ENCODE results near the gene PCDHA10. TPM values are rescaled to one million over a fixed set of nuclear protein-coding genes. Genes with fewer than 3 reads are reported as not detected.

PCDHA10 gene
- total RNA-seq, 2 experiments from 2014 or later = not detected

DNA sequence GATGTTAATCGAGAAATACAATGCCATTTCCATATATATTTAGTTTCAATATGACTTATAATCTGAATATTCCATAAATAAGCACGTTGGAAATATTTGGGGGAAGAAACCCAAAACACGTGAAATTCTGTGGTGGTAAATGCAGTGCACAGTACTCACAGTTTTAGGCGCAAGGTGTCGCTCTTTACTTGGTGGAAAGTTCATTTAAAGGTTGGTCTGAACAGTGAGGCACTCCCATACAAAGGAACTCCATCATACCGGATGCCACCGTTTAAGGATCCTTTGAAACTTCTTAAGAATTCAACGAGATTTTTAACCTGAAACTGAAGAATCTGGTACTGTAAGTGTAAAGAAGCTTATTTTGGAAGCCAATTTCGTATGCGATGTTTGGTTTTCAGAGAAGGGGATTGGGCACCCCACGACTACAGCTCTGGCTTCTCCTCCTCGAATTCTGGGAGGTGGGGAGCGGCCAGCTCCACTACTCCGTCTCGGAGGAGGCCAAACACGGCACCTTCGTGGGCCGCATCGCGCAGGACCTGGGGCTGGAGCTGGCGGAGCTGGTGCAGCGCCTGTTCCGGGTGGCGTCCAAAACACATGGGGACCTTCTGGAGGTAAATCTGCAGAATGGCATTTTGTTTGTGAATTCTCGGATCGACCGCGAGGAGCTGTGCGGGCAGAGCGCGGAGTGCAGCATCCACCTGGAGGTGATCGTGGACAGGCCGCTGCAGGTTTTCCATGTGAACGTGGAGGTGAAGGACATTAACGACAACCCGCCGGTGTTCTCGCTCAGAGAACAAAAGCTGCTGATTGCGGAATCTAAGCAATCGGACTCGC lies 13.2 kb downstream of the PCDHA10 start, which contains the start of gene PCDHA11:
Gene PCDHA11 (plus strand): TSS at position 237 of the 834 bp plus-strand sequence. CDS start 147 bp downstream, at position 384.
- Histone ChIP-seq H3K4me1 (ENCODE audit: insufficient read depth, low read length) (no peaks in the 10 kb centered on the region), H3K4me3 (ENCODE audit: low read length) (no peak within 1 kb of the TSS), H3K36me3 (ENCODE audit: insufficient read depth, low read length) (no peaks in the 10 kb centered on the region), H3K27me3 (ENCODE audit: control insufficient read depth in 1 of 2, insufficient read depth in 2 of 2, low read length in 2 of 2) (peaks cover 13 to 23% of the 10 kb centered on the region in 2 experiments), H3K27ac (ENCODE audit: low read depth in 1 of 2, low read length in 2 of 2) (no peak within 1 kb of the TSS), H3K9me3 (ENCODE audit: control insufficient read depth in 1 of 2, insufficient read depth in 1 of 2, low read length in 2 of 2) (peaks cover 10 to 21% of the 10 kb centered on the region in 2 experiments)
- Mint-ChIP-seq H3K4me1 (ENCODE audit: low read depth) (no peaks in the 10 kb centered on the region), H3K36me3 (ENCODE audit: low read depth) (no peaks in the 10 kb centered on the region), H3K27me3 (peaks cover 48% of the 10 kb centered on the region), H3K9me3 (peaks cover 5% of the 10 kb centered on the region), H3K27ac (no peak within 1 kb of the TSS), H3K4me3 (no peak within 1 kb of the TSS)
- no peak for ATAC-seq (ENCODE audit: poor library complexity)
- intact Hi-C loops (cut with DNase I, micrococcal nuclease) = no loop called here
- TF ChIP-seq, protein P1, sequence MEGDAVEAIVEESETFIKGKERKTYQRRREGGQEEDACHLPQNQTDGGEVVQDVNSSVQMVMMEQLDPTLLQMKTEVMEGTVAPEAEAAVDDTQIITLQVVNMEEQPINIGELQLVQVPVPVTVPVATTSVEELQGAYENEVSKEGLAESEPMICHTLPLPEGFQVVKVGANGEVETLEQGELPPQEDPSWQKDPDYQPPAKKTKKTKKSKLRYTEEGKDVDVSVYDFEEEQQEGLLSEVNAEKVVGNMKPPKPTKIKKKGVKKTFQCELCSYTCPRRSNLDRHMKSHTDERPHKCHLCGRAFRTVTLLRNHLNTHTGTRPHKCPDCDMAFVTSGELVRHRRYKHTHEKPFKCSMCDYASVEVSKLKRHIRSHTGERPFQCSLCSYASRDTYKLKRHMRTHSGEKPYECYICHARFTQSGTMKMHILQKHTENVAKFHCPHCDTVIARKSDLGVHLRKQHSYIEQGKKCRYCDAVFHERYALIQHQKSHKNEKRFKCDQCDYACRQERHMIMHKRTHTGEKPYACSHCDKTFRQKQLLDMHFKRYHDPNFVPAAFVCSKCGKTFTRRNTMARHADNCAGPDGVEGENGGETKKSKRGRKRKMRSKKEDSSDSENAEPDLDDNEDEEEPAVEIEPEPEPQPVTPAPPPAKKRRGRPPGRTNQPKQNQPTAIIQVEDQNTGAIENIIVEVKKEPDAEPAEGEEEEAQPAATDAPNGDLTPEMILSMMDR (IDR thresholded peaks at IDR 0.05) = no peak
- ChIA-PET CTCF (no interaction called here), POLR2A (no interaction called here)
- no peak for DNase-seq

GRCh38 chr5:140869555-140869886 lies 13.8 kb downstream of the PCDHA10 start:
- Mint-ChIP-seq H3K4me1 (ENCODE audit: low read depth) (no peaks in the 10 kb centered on the region), H3K4me3 (no peak overlapping the region), H3K27ac (no peak overlapping the region), H3K36me3 (ENCODE audit: low read depth) (no peaks in the 10 kb centered on the region), H3K9me3 (peaks cover 10% of the 10 kb centered on the region), H3K27me3 (peaks cover 50% of the 10 kb centered on the region)
- ATAC-seq (ENCODE audit: poor library complexity) (no peak), DNase-seq (no peak)
- H3K36me3 ChIP-seq (ENCODE audit: insufficient read depth, low read length) = no peaks in the 10 kb centered on the region
- H3K9me3 ChIP-seq (ENCODE audit: control insufficient read depth in 1 of 2, insufficient read depth in 1 of 2, low read length in 2 of 2) = peaks cover 10 to 21% of the 10 kb centered on the region in 2 experiments
- CTCF ChIA-PET = no interaction called here
- TF ChIP-seq, protein P1 (IDR thresholded peaks at IDR 0.05) = no peak
- no peak overlapping the region for H3K27ac ChIP-seq (ENCODE audit: low read depth in 1 of 2, low read length in 2 of 2)
- POLR2A ChIA-PET = no interaction called here
- H3K4me3 ChIP-seq (ENCODE audit: low read length) = no peak overlapping the region
- H3K27me3 ChIP-seq (ENCODE audit: control insufficient read depth in 1 of 2, insufficient read depth in 2 of 2, low read length in 2 of 2) = peaks cover 13 to 26% of the 10 kb centered on the region in 2 experiments
- H3K4me1 ChIP-seq (ENCODE audit: insufficient read depth, low read length) = no peaks in the 10 kb centered on the region
- intact Hi-C loops (cut with DNase I, micrococcal nuclease) = no loop called here

- Histone ChIP-seq H3K4me3 (ENCODE audit: low read length) (no peak overlapping the region), H3K9me3 (ENCODE audit: control insufficient read depth in 1 of 2, insufficient read depth in 1 of 2, low read length in 2 of 2) (peaks cover 17 to 25% of the 10 kb centered on the region in 2 experiments), H3K27ac (ENCODE audit: low read depth in 1 of 2, low read length in 2 of 2) (no peak overlapping the region), H3K36me3 (ENCODE audit: insufficient read depth, low read length) (no peaks in the 10 kb centered on the region), H3K27me3 (ENCODE audit: control insufficient read depth in 1 of 2, insufficient read depth in 2 of 2, low read length in 2 of 2) (peaks cover 18 to 28% of the 10 kb centered on the region in 2 experiments), H3K4me1 (ENCODE audit: insufficient read depth, low read length) (no peaks in the 10 kb centered on the region)
- ChIA-PET CTCF (no interaction called here), POLR2A (no interaction called here)
- no peak overlapping the region for H3K4me3 Mint-ChIP-seq
- H3K27ac Mint-ChIP-seq = no peak overlapping the region
- H3K36me3 Mint-ChIP-seq (ENCODE audit: low read depth) = no peaks in the 10 kb centered on the region
- peaks cover 57% of the 10 kb centered on the region for H3K27me3 Mint-ChIP-seq
- H3K4me1 Mint-ChIP-seq (ENCODE audit: low read depth) = no peaks in the 10 kb centered on the region
- peaks cover 10% of the 10 kb centered on the region for H3K9me3 Mint-ChIP-seq
- TF ChIP-seq, protein P1 (IDR thresholded peaks at IDR 0.05) = no peak
- DNase-seq (no peak), ATAC-seq (ENCODE audit: poor library complexity) (no peak)
- intact Hi-C loops (cut with DNase I, micrococcal nuclease) = no loop called here
Observed at GRCh38 chr5:140870221-140871201, 14.8 kb downstream of the PCDHA10 start.

All from CD4-positive, alpha-beta T cell (primary cell).